GM23248 (cell line): ENCODE results near the gene PRKCB.

ENCODE experiments used
- EZH2 ChIP-seq: fragments of 200-600 bp; sonication (generic); IDR thresholded peaks from 2 replicates; pipeline ENCODE4 v1.6.1; 2018; ENCODE audit warnings: antibody characterized with exemption, mild to moderate bottlenecking; ENCODE audit not compliant: insufficient read depth, poor library complexity, severe bottlenecking
- EZH2phosphoT487 ChIP-seq: fragments of 200-600 bp; sonication (generic); IDR thresholded peaks from 2 replicates; pipeline ENCODE4 v1.6.1; 2018; ENCODE audit warnings: antibody characterized with exemption, moderate library complexity, mild to moderate bottlenecking, low read depth; ENCODE audit not compliant: insufficient read depth

GRCh38 chr16:24022797-24023196 lies 187.0 kb downstream of the PRKCB start:
- TF ChIP-seq EZH2phosphoT487 (no peak), EZH2 (no peak)
